ENCODE results near the gene KICS2. TPM values are rescaled to one million over a fixed set of nuclear protein-coding genes. Genes with fewer than 3 reads are reported as not detected.

Gene KICS2
- total RNA-seq, 1 donor from 2014 or later: 3.9 TPM

GRCh38 chr12:64237382-64237781 is 15.3 kb upstream of the KICS2 start:
- H3K9me3 ChIP-seq (ENCODE audit: low read depth): no peaks in the 10 kb centered on the region
- H3K79me2 ChIP-seq (ENCODE audit: low read depth): no peaks in the 10 kb centered on the region
- no peaks in the 10 kb centered on the region for H3K36me3 ChIP-seq
- H3K4me1 ChIP-seq: no peaks in the 10 kb centered on the region
- H3K27me3 Mint-ChIP-seq (ENCODE audit: insufficient read depth, low read depth): no peaks in the 10 kb centered on the region
- H3K4me3 ChIP-seq: no peak overlapping the region
- H3K27ac ChIP-seq: no peak overlapping the region
- TF ChIP-seq EZH2phosphoT487 (IDR thresholded peaks at IDR 0.05): no peak
- no peak for TF ChIP-seq EZH2 (IDR thresholded peaks at IDR 0.05)
- TF ChIP-seq CTCF (IDR thresholded peaks at IDR 0.05): no peak
- no peaks in the 10 kb centered on the region for H3F3A ChIP-seq (ENCODE audit: low read depth)
- no peaks in the 10 kb centered on the region for H3K27me3 ChIP-seq
- DNase-seq (ENCODE audit: low spot score): no peak
- H3K9me3 Mint-ChIP-seq: no peaks in the 10 kb centered on the region
- H3K9ac ChIP-seq: no peak overlapping the region
- no peak overlapping the region for H3K4me2 ChIP-seq
- no peak overlapping the region for H3K4me3 Mint-ChIP-seq
- H2AFZ ChIP-seq (replicated peaks): no peak overlapping the region
- H3K27ac Mint-ChIP-seq: no peak overlapping the region
- no peaks in the 10 kb centered on the region for H3K36me3 Mint-ChIP-seq
- H4K20me1 ChIP-seq (ENCODE audit: low read depth): no peaks in the 10 kb centered on the region
- H3K4me1 Mint-ChIP-seq: no peaks in the 10 kb centered on the region

GRCh38 chr12:64236549-64236948 is 14.5 kb upstream of the KICS2 start:
- Mint-ChIP-seq H3K4me1 (no peaks in the 10 kb centered on the region), H3K27ac (no peak overlapping the region), H3K4me3 (no peak overlapping the region), H3K27me3 (ENCODE audit: insufficient read depth, low read depth) (no peaks in the 10 kb centered on the region), H3K9me3 (no peaks in the 10 kb centered on the region), H3K36me3 (no peaks in the 10 kb centered on the region)
- no peak overlapping the region for H2AFZ ChIP-seq (replicated peaks)
- TF ChIP-seq EZH2 (IDR thresholded peaks at IDR 0.05) (no peak), CTCF (IDR thresholded peaks at IDR 0.05) (no peak)
- no peaks in the 10 kb centered on the region for H3K9me3 ChIP-seq (ENCODE audit: low read depth)
- H3K4me2 ChIP-seq: no peak overlapping the region
- no peak overlapping the region for H3K4me3 ChIP-seq
- DNase-seq (ENCODE audit: low spot score): no peak
- no peaks in the 10 kb centered on the region for H4K20me1 ChIP-seq (ENCODE audit: low read depth)
- no peaks in the 10 kb centered on the region for H3F3A ChIP-seq (ENCODE audit: low read depth)
- no peak overlapping the region for H3K27ac ChIP-seq
- no peak overlapping the region for H3K9ac ChIP-seq
- no peaks in the 10 kb centered on the region for H3K27me3 ChIP-seq
- H3K79me2 ChIP-seq (ENCODE audit: low read depth): no peaks in the 10 kb centered on the region
- H3K4me1 ChIP-seq: no peaks in the 10 kb centered on the region
- H3K36me3 ChIP-seq: no peaks in the 10 kb centered on the region

DNA sequence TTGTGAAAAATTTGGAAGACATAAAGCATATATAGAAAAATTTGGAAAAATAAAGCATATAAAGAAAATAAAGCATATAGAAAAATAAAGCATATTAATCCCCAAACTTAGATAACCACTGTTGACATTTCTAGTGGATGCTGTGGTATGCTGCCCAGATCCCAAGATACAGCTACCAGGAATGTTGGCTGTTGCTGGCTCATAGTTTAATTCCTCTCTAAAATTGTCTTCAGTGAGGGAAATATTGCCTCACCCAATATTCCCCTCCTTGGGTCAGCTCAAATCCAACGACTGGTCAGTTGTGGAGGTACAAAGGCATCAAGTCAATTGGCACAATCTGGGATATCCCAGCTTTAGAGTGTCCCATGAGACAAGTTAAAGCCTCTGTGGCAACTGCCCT is 10.1 kb upstream of the KICS2 start:
- H3K27ac ChIP-seq: no peak overlapping the region
- TF ChIP-seq EZH2phosphoT487 (IDR thresholded peaks at IDR 0.05): no peak
- no peak for TF ChIP-seq EZH2 (IDR thresholded peaks at IDR 0.05)
- TF ChIP-seq CTCF (IDR thresholded peaks at IDR 0.05): no peak
- H3K9me3 ChIP-seq (ENCODE audit: low read depth): peaks cover 5% of the 10 kb centered on the region

More for the DNA sequence above, 10.1 kb upstream of the KICS2 start:
- Histone ChIP-seq H3K4me1 (no peaks in the 10 kb centered on the region), H4K20me1 (ENCODE audit: low read depth) (no peaks in the 10 kb centered on the region), H3F3A (ENCODE audit: low read depth) (no peaks in the 10 kb centered on the region), H3K4me3 (no peak overlapping the region), H3K9ac (no peak overlapping the region), H3K27me3 (no peaks in the 10 kb centered on the region), H3K4me2 (no peak overlapping the region), H2AFZ (replicated peaks) (no peak overlapping the region), H3K36me3 (no peaks in the 10 kb centered on the region), H3K79me2 (ENCODE audit: low read depth) (no peaks in the 10 kb centered on the region)
- Mint-ChIP-seq H3K4me1 (no peaks in the 10 kb centered on the region), H3K9me3 (no peaks in the 10 kb centered on the region), H3K27ac (no peak overlapping the region), H3K4me3 (no peak overlapping the region), H3K36me3 (no peaks in the 10 kb centered on the region), H3K27me3 (ENCODE audit: insufficient read depth, low read depth) (no peaks in the 10 kb centered on the region)
- no peak for DNase-seq (ENCODE audit: low spot score)

Measured in neural progenitor cell (in vitro differentiated cells).